Fibroblast of the conjunctiva (primary cell): ENCODE measurements around the gene CLEC4M.
"Not testable (repeated sequence)": the region's sequence is repeated elsewhere in the genome, so short reads cannot be mapped to it uniquely, and the experiment has no call there.

ENCODE experiments used
- DNase-seq: peaks from one replicate; pipeline ENCODE4 v3.0.0-alpha.2; 2010; ENCODE audit warnings: low read depth

CLEC4M gene

DNA sequence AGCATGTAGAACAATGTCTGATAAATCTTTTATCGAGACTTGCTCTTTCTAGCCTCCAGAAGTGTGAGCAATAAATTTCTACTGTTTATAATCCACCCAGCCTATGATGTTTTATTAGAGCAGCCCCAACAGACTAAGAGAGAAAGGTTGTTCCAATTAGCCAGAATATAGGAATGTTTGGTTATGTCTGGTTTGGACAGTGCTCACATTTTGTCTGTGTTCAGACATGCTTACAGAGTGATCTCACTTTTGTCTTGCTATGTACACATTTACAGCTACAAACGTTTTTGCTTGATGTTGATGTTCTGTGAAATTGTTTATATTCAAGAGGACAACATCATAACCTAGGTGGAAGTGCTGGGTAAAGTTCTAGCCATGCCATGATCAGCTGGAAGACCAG lies 48.9 kb downstream of the CLEC4M start:
- no peak for DNase-seq

DNA sequence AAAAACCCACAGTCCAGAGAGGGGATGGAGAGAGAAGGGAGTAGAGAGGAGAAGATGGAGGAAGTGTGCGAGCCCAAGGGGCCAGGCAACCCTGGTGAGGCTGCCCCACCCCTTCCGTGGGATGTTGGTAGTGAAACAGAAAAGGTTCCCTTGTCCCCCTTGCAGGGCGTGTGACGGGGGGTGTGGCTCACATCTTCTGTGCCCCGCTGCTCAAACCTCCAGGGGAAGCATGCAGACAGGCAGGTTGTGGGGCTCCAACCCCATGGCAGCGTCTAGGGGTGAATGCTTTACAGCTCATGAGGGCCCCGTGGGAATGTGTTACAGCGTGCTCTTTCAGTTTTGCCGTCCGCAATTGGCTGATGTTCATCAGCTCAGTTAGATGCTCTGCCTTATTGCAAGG lies 52.3 kb downstream of the CLEC4M start:
- DNase-seq: no peak

DNA sequence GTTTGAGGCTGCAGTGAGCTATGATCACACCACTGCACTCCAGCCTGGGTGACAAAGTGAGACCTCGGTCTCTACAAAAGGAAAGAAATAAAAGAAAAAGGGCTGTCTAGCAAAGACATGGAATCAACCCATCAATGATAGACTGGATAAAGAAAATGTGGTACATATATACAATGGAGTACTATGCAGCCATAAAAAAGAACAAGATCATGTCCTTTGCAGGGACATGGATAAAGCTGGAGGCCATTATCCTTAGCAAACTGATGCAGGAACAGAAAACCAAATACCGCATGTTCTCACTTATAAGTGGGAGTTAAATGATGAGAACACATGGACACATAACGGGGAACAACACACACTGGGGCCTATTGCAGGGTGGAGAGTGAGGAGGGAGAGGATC lies 53.0 kb downstream of the CLEC4M start:
- DNase-seq: not testable (repeated sequence)

DNA sequence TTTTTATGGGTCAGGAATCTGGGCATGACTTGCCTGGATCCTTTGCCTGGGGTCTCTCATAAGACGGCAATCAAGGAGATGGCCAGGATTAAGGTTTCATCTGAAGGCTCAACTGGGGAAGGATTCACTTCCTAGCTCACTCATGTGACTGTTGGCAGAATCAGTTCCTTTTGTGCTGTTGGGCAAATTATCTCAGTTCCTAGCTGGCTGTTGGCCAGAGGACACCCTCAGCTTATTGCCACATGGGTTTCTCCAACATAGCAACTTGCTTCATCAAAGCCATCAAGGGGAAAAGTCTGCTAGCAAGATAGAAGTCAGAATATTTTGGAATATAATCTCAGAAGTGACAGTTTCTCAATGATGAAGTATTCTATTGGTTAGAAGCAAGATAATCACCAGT lies 54.8 kb downstream of the CLEC4M start:
- DNase-seq: no peak

DNA sequence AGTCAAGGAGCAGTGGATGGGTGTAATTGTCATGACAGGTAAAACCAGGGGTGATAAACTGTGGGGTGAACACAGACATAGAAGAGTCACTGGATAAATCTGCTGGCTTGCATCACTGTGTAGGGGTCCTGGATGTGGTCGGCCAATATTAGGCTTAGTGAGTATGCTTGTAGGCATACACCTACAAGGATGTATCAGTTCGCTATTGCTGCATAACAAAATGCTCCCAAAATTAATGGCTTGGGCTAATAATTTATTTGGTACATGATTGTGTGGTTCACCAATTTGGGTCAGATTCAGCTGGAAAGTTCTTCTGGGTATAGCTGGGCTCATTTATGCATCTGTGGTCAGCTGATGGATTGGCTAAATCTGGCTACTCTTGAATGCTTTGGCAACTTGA lies 55.8 kb downstream of the CLEC4M start:
- DNase-seq: no peak
